ENCODE data around the gene APBA1. TPM values are rescaled to one million over a fixed set of nuclear protein-coding genes. Genes with fewer than 3 reads are reported as not detected.

APBA1 gene
- total and polyA plus RNA-seq, 9 of the 15 experiments (the other 6 are each of a cell fraction or from before 2014, with no cell fraction given), result 0.01 to 0.02 TPM; not detected in 7

DNA sequence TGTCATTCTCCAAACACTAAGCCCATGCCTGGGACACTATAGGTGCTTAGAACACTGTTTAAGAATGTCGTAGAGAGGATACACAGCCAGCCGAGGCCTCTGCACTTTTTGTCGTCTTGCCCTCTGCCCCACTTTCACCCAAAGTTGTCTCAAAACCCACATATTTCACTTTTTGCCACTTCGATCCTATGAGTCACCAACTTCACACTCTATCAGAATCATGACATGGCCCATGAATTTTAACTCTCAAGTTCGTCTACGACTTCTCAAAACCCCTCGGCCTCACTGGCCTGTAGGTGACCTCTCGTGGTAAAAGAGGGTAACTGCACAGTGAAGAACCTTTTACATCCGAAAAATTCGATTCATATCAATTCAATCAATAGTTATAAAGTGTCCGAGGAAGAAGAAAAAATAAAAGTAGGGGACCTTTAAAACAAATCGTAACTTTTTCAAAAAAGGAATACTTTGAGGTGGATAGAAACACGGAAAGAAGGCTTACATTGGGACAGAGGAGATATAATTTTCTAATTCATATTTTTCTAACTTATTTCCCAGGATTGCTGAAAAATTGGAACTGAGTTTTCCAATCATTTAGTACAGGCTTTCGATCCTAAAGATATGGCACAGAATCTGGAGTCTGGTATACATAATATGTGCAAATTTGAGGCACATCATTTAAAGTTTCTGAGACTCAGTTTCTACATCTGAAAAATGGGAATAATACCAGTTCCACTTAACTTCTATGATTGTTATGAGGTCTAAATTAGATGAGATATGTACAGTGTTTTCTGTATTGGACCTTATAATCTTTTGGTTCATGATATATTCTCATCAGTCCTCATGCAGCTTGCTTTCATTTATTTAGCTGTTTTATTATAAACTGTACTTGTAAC lies 122.6 kb downstream of the APBA1 start (continued):
- TF ChIP-seq, protein P1, sequence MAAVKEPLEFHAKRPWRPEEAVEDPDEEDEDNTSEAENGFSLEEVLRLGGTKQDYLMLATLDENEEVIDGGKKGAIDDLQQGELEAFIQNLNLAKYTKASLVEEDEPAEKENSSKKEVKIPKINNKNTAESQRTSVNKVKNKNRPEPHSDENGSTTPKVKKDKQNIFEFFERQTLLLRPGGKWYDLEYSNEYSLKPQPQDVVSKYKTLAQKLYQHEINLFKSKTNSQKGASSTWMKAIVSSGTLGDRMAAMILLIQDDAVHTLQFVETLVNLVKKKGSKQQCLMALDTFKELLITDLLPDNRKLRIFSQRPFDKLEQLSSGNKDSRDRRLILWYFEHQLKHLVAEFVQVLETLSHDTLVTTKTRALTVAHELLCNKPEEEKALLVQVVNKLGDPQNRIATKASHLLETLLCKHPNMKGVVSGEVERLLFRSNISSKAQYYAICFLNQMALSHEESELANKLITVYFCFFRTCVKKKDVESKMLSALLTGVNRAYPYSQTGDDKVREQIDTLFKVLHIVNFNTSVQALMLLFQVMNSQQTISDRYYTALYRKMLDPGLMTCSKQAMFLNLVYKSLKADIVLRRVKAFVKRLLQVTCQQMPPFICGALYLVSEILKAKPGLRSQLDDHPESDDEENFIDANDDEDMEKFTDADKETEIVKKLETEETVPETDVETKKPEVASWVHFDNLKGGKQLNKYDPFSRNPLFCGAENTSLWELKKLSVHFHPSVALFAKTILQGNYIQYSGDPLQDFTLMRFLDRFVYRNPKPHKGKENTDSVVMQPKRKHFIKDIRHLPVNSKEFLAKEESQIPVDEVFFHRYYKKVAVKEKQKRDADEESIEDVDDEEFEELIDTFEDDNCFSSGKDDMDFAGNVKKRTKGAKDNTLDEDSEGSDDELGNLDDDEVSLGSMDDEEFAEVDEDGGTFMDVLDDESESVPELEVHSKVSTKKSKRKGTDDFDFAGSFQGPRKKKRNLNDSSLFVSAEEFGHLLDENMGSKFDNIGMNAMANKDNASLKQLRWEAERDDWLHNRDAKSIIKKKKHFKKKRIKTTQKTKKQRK (IDR thresholded peaks at IDR 0.05; ENCODE audit: borderline replicate concordance, low read depth, low read length), result no peak
- TF ChIP-seq, protein P2, sequence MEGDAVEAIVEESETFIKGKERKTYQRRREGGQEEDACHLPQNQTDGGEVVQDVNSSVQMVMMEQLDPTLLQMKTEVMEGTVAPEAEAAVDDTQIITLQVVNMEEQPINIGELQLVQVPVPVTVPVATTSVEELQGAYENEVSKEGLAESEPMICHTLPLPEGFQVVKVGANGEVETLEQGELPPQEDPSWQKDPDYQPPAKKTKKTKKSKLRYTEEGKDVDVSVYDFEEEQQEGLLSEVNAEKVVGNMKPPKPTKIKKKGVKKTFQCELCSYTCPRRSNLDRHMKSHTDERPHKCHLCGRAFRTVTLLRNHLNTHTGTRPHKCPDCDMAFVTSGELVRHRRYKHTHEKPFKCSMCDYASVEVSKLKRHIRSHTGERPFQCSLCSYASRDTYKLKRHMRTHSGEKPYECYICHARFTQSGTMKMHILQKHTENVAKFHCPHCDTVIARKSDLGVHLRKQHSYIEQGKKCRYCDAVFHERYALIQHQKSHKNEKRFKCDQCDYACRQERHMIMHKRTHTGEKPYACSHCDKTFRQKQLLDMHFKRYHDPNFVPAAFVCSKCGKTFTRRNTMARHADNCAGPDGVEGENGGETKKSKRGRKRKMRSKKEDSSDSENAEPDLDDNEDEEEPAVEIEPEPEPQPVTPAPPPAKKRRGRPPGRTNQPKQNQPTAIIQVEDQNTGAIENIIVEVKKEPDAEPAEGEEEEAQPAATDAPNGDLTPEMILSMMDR (IDR thresholded peaks at IDR 0.05 in 2 of 3, conservative IDR thresholded peaks at IDR 0.05 in 1 of 3; ENCODE audit: insufficient read depth in 2 of 3, low read depth in 1 of 3, low read length in 3 of 3), result peak; percentile 55 to 67 (median 62)
- no peak for TF ChIP-seq TBL1XR1 (IDR thresholded peaks at IDR 0.05; ENCODE audit: low read length in 2 of 2)
- TF ChIP-seq RAD21 (CRISPR knock-in tag; conservative IDR thresholded peaks at IDR 0.05 in 1 of 2, IDR thresholded peaks at IDR 0.05 in 1 of 2), result peak; percentile 59 to 67
- TF ChIP-seq SMC3 (conservative IDR thresholded peaks at IDR 0.05; ENCODE audit: insufficient read depth, low read depth, low read length), result peak; percentile 57; the same call in 1 of the 2 replicates
- TF ChIP-seq SP2 (IDR thresholded peaks at IDR 0.05; ENCODE audit: extremely low read depth, low read depth, low read length, poor library complexity, severe bottlenecking), result no peak
- TF ChIP-seq HNRNPL (IDR thresholded peaks at IDR 0.05; ENCODE audit: low read depth, low read length), result no peak
- TF ChIP-seq YY1 (IDR thresholded peaks at IDR 0.05; ENCODE audit: borderline replicate concordance in 1 of 3, control insufficient read depth in 1 of 3, extremely low read depth in 1 of 3, insufficient read depth in 3 of 3, insufficient read length in 1 of 3, insufficient replicate concordance in 2 of 3, low read depth in 1 of 3, low read length in 2 of 3), result no peak
- TF ChIP-seq LARP7 (IDR thresholded peaks at IDR 0.05), result no peak
- no peak for TF ChIP-seq SREBF1 (IDR thresholded peaks at IDR 0.05; ENCODE audit: borderline replicate concordance, low read depth, low read length)
- no peak for TF ChIP-seq ZNF143 (CRISPR knock-in tag; IDR thresholded peaks at IDR 0.05)
- TF ChIP-seq, protein P3, sequence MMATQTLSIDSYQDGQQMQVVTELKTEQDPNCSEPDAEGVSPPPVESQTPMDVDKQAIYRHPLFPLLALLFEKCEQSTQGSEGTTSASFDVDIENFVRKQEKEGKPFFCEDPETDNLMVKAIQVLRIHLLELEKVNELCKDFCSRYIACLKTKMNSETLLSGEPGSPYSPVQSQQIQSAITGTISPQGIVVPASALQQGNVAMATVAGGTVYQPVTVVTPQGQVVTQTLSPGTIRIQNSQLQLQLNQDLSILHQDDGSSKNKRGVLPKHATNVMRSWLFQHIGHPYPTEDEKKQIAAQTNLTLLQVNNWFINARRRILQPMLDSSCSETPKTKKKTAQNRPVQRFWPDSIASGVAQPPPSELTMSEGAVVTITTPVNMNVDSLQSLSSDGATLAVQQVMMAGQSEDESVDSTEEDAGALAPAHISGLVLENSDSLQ (IDR thresholded peaks at IDR 0.05), result no peak
- no peak for TF ChIP-seq TEAD2 (tag; IDR thresholded peaks at IDR 0.05)
